Vagina (tissue), 2 donors: ENCODE data around the gene SULT2B1. TPM values are rescaled to one million over a fixed set of nuclear protein-coding genes. Genes with fewer than 3 reads are reported as not detected.
"Not testable (repeated sequence)": the region's sequence is repeated elsewhere in the genome, so short reads cannot be mapped to it uniquely, and the experiment has no call there.

Experiments
- DNase-seq, 2 donors: peaks; one replicate each; pipeline ENCODE4 v3.0.0-alpha.2; 2017; ENCODE audit errors: extremely low spot score in 2 of 2
- H3K27ac ChIP-seq: fragments of 200-600 bp; sonication (generic); one replicate; pipeline ENCODE4 v1.5.1; 2019
- H3K27me3 ChIP-seq: fragments of 200-600 bp; sonication (generic); one replicate; pipeline ENCODE4 v1.5.1; 2019
- H3K36me3 ChIP-seq, 2 donors: fragments of 200-600 bp; sonication (generic); one replicate each; pipeline ENCODE4 v1.5.1; 2017 to 2019
- H3K4me1 ChIP-seq: fragments of 200-600 bp; sonication (generic); one replicate; pipeline ENCODE4 v1.5.1; 2019
- H3K4me3 ChIP-seq, 2 donors: fragments of 200-600 bp; sonication (generic); 1 replicate in 1 of 2; 2 replicates in 1 of 2; pipeline ENCODE4 v1.5.1; 2016 to 2019
- H3K9me3 ChIP-seq: fragments of 200-600 bp; sonication (generic); one replicate; pipeline ENCODE4 v1.5.1; 2019
- POLR2A ChIP-seq, 2 donors: fragments of 450-650 bp; IDR thresholded peaks; one replicate each; pipeline ENCODE4 v1.6.1; 2017; ENCODE audit warnings: antibody characterized with exemption in 2 of 2, mild to moderate bottlenecking in 2 of 2, moderate library complexity in 2 of 2
- POLR2AphosphoS5 ChIP-seq, 2 donors: sonication (generic); formaldehyde crosslinking; IDR thresholded peaks; one replicate each; pipeline ENCODE4 v1.9.0; 2017; ENCODE audit warnings: antibody characterized with exemption in 2 of 2, mild to moderate bottlenecking in 2 of 2, low read depth in 1 of 2; ENCODE audit not compliant: insufficient read depth in 1 of 2
- intact Hi-C: fragments of 100-400 bp; cut with DNase I; formaldehyde crosslinking; loops from one replicate; pipeline ENCODE4 v1.15.1; 2023
- total RNA-seq: library from RNA; depleted of rRNA; stranded (reverse); fragments of >200 nt; gene quantifications from one replicate; pipeline ENCODE4 v1.2.3, GENCODE V29; 2016
- TF ChIP-seq, protein P1 (sequence below), 3 experiments: fragments of 450-650 bp in 2 of 3; fragments of 200-600 bp in 1 of 3; sonication (generic) in 1 of 3; IDR thresholded peaks; one replicate each; pipeline ENCODE4 v1.5.1; 2017 to 2019; ENCODE audit warnings: antibody characterized with exemption in 3 of 3, mild to moderate bottlenecking in 2 of 3, moderate library complexity in 2 of 3

SULT2B1 gene
- total RNA-seq, 1 donor from 2014 or later, result 43.0 TPM

DNA sequence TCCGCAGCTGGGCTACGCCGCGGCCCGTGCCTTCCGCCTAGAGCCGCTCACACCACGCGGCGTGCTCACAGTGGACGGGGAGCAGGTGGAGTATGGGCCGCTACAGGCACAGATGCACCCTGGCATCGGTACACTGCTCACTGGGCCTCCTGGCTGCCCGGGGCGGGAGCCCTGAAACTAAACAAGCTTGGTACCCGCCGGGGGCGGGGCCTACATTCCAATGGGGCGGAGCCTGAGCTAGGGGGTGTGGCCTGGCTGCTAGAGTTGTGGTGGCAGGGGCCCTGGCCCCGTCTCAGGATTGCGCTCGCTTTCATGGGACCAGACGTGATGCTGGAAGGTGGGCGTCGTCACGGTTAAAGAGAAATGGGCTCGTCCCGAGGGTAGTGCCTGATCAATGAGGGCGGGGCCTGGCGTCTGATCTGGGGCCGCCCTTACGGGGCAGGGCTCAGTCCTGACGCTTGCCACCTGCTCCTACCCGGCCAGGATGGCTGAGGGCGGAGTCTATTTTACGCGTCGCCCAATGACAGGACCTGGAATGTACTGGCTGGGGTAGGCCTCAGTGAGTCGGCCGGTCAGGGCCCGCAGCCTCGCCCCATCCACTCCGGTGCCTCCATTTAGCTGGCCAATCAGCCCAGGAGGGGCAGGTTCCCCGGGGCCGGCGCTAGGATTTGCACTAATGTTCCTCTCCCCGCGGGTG is 77.8 kb downstream of the SULT2B1 start:
- Histone ChIP-seq H3K4me1 (peaks cover 56% of the 10 kb centered on the region), H3K27me3 (no peaks in the 10 kb centered on the region), H3K9me3 (no peaks in the 10 kb centered on the region), H3K4me3 (no peak overlapping the region), H3K36me3 (peaks cover 0 to 5% of the 10 kb centered on the region in 2 donors), H3K27ac (peak overlapping the region; percentile 79)
- intact Hi-C loops, result loop anchor here (10.0 kb wide), 1 partner anchor 335 kb away; the partner anchor contains the start of gene FTL
- TF ChIP-seq, protein P1, sequence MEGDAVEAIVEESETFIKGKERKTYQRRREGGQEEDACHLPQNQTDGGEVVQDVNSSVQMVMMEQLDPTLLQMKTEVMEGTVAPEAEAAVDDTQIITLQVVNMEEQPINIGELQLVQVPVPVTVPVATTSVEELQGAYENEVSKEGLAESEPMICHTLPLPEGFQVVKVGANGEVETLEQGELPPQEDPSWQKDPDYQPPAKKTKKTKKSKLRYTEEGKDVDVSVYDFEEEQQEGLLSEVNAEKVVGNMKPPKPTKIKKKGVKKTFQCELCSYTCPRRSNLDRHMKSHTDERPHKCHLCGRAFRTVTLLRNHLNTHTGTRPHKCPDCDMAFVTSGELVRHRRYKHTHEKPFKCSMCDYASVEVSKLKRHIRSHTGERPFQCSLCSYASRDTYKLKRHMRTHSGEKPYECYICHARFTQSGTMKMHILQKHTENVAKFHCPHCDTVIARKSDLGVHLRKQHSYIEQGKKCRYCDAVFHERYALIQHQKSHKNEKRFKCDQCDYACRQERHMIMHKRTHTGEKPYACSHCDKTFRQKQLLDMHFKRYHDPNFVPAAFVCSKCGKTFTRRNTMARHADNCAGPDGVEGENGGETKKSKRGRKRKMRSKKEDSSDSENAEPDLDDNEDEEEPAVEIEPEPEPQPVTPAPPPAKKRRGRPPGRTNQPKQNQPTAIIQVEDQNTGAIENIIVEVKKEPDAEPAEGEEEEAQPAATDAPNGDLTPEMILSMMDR (IDR thresholded peaks at IDR 0.05), result no peak
- TF ChIP-seq POLR2AphosphoS5 (IDR thresholded peaks at IDR 0.05; ENCODE audit: insufficient read depth in 1 of 2, low read depth in 1 of 2) (no peak), POLR2A (IDR thresholded peaks at IDR 0.05) (no peak)
- no peak for DNase-seq

- peak overlapping the region; percentile 79 for H3K27ac ChIP-seq
- TF ChIP-seq POLR2AphosphoS5 (IDR thresholded peaks at IDR 0.05; ENCODE audit: insufficient read depth in 1 of 2, low read depth in 1 of 2) (peak; percentile 14 to 55), POLR2A (IDR thresholded peaks at IDR 0.05) (no peak)
- TF ChIP-seq, protein P1 (IDR thresholded peaks at IDR 0.05), result no peak
- DNase-seq, result no peak
- H3K36me3 ChIP-seq, result peaks cover 0 to 5% of the 10 kb centered on the region in 2 donors
- intact Hi-C loops, result loop anchor here (10.0 kb wide), 1 partner anchor 334 kb away; the partner anchor contains the start of gene FTL
- no peaks in the 10 kb centered on the region for H3K9me3 ChIP-seq
- no peaks in the 10 kb centered on the region for H3K27me3 ChIP-seq
- peaks cover 57% of the 10 kb centered on the region for H3K4me1 ChIP-seq
- H3K4me3 ChIP-seq, result peak overlapping the region in 1 of 2 donors; percentile 2
Measured at GRCh38 chr19:48630296-48631063, 78.5 kb downstream of the SULT2B1 start.

DNA sequence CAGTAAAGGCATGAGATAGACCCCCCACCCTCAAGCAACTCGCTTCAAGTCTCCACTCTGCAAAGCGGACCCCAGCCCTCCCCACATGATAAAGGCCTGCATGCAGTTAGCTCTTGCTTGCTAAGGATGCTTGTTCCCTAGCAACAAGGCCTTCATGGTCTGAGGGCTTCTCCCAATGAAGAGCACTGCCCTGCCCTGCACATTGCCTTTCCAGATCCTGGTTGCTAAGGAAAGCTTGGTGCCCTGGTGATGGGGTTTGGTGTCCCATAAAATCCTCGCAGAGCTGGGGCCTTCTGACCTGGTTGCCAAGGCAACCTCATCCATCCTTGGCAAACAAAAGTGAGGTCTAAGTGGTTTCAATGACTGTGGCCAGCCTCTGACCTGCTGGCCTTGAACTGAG is 79.3 kb downstream of the SULT2B1 start:
- Histone ChIP-seq H3K4me1 (peaks cover 63% of the 10 kb centered on the region), H3K27me3 (no peaks in the 10 kb centered on the region), H3K4me3 (no peak overlapping the region), H3K27ac (peak overlapping the region; percentile 79), H3K36me3 (peaks cover 0 to 5% of the 10 kb centered on the region in 2 donors), H3K9me3 (no peaks in the 10 kb centered on the region)
- TF ChIP-seq, protein P1 (IDR thresholded peaks at IDR 0.05), result no peak
- no peak for TF ChIP-seq POLR2AphosphoS5 (IDR thresholded peaks at IDR 0.05; ENCODE audit: insufficient read depth in 1 of 2, low read depth in 1 of 2)
- TF ChIP-seq POLR2A (IDR thresholded peaks at IDR 0.05), result no peak
- DNase-seq, result no peak
- intact Hi-C loops, result loop anchor here (10.0 kb wide), 1 partner anchor 334 kb away; the partner anchor contains the start of gene FTL

DNA sequence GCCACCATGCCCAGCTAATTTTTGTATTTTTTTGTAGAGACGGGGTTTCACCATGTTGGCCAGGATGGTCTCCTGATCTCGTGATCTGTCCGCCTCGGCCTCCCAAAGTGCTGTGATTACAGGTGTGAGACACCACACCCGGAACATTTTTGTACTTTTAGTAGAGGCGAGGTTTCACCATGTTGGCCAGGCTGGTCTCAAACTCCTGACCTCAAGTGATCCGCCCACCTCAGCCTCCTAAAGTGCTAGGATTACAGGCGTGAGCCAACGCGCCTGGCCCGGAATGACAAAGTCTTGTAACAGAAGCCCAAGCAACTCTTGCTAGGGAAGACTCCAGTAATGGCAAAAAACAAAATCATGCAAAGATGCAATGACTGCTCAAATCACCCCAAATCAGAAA is 80.3 kb downstream of the SULT2B1 start:
- not testable (repeated sequence) for H3K9me3 ChIP-seq, H3K27me3 ChIP-seq, H3K4me3 ChIP-seq, DNase-seq, H3K36me3 ChIP-seq
- Histone ChIP-seq H3K4me1 (peaks cover 73% of the 10 kb centered on the region), H3K27ac (peak overlapping the region; percentile 99)
- intact Hi-C loops, result loop anchor here (10.0 kb wide), 1 partner anchor 333 kb away; the partner anchor contains the start of gene FTL

GRCh38 chr19:48632692-48633147 is 80.7 kb downstream of the SULT2B1 start:
- H3K4me1 ChIP-seq, result peaks cover 73% of the 10 kb centered on the region
- DNase-seq, result peak in 1 of 2 donors; percentile 90
- intact Hi-C loops, result loop anchor here (10.0 kb wide), 1 partner anchor 332 kb away; the partner anchor contains the start of gene FTL

More at GRCh38 chr19:48632692-48633147, 80.7 kb downstream of the SULT2B1 start:
- Histone ChIP-seq H3K9me3 (no peaks in the 10 kb centered on the region), H3K4me3 (no peak overlapping the region), H3K27me3 (no peaks in the 10 kb centered on the region), H3K27ac (peak overlapping the region; percentile 99), H3K36me3 (peaks cover 0 to 5% of the 10 kb centered on the region in 2 donors)
- TF ChIP-seq, protein P1 (IDR thresholded peaks at IDR 0.05), result no peak
- no peak for TF ChIP-seq POLR2AphosphoS5 (IDR thresholded peaks at IDR 0.05; ENCODE audit: insufficient read depth in 1 of 2, low read depth in 1 of 2)
